GM10847 (cell line): ENCODE results near the gene VIL1.

Experiments
- POLR2A ChIP-seq: IDR thresholded peaks from 2 replicates; pipeline ENCODE4 v1.6.1; 2011; ENCODE audit not compliant: insufficient read length; ENCODE audit errors: extremely low read depth

Gene VIL1

GRCh38 chr2:218482651-218483050 is 63.7 kb downstream of the VIL1 start:
- no peak for TF ChIP-seq POLR2A

- TF ChIP-seq POLR2A = no peak
Measured at GRCh38 chr2:218485986-218486667, 67.2 kb downstream of the VIL1 start.

GRCh38 chr2:218500501-218501060 is 81.7 kb downstream of the VIL1 start:
- no peak for TF ChIP-seq POLR2A

GRCh38 chr2:218501665-218502064 is 82.7 kb downstream of the VIL1 start:
- TF ChIP-seq POLR2A = no peak
